NB4 (cell line): ENCODE data around the gene ATG3.
"Not testable (repeated sequence)": the region's sequence is repeated elsewhere in the genome, so short reads cannot be mapped to it uniquely, and the experiment has no call there.

Experiments used
- CTCF ChIP-seq: IDR thresholded peaks from one replicate; pipeline ENCODE4 v1.5.1; 2012; ENCODE audit warnings: low read depth, low read length
- POLR2A ChIP-seq: IDR thresholded peaks from 2 replicates; pipeline ENCODE4 v1.6.1; 2011; ENCODE audit warnings: mild to moderate bottlenecking; ENCODE audit not compliant: insufficient read length; ENCODE audit errors: extremely low read depth

- TF ChIP-seq CTCF, POLR2A: not testable (repeated sequence)
These were observed 42.8 kb downstream of the ATG3 start for GRCh38 chr3:112518970-112519369.
